HS-27A (cell line): ENCODE results near the gene SRPX2.

ENCODE experiments used
- DNase-seq: peaks from one replicate; pipeline ENCODE4 v3.0.0-alpha.2; 2012; ENCODE audit warnings: low read depth, missing footprints

SRPX2 gene, protein sequence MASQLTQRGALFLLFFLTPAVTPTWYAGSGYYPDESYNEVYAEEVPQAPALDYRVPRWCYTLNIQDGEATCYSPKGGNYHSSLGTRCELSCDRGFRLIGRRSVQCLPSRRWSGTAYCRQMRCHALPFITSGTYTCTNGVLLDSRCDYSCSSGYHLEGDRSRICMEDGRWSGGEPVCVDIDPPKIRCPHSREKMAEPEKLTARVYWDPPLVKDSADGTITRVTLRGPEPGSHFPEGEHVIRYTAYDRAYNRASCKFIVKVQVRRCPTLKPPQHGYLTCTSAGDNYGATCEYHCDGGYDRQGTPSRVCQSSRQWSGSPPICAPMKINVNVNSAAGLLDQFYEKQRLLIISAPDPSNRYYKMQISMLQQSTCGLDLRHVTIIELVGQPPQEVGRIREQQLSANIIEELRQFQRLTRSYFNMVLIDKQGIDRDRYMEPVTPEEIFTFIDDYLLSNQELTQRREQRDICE

DNA sequence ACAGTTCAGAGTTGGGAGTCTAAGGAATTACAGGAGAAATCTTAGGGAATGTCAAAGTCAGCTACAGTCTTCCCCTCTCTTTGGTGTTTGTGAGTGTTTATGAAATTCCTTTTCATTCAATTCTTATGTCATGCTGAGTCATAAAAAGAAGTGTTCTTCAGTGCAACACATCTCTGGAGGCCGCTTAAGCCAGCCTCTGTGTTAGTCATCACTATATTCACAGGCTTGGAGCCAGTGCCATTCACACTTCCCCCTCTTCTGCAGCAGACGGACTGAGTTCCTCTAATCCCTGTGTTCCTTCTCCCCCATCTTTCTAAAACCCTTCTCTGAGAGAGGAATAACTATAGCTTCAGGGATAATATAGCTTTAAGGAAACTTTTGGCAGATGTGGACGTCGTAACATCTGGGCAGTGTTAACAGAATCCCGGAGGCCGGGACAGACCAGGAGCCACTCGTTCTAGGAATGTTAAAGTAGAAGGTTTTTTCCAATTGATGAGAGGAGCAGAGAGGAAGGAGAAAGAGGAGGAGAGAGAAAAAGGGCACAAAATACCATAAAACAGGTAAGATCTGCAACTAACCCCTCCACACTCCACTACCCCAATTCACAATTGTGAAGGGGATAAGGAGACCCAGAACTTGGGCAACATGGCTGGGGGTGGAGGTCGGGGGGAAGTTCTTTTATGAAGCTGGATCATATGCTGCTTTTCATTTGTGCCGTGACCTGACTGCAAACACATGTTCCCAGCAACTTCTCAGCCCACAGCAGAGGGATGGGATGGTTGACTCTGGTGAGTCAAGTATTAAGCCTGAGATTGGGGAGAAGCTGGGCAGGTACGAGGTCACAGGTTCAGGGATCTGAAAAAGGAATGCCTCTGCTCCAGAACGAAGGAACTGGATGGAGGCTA is at the start of gene SRPX2:
Gene SRPX2, plus strand, starts transcription at position 244 of the 905 bp plus-strand sequence. CDS start 2,124 bp downstream, outside the sequence.
- DNase-seq, result peak; percentile 50

GRCh38 chrX:100596601-100597000 is 47.4 kb upstream of the SRPX2 start:
- no peak for DNase-seq

DNA sequence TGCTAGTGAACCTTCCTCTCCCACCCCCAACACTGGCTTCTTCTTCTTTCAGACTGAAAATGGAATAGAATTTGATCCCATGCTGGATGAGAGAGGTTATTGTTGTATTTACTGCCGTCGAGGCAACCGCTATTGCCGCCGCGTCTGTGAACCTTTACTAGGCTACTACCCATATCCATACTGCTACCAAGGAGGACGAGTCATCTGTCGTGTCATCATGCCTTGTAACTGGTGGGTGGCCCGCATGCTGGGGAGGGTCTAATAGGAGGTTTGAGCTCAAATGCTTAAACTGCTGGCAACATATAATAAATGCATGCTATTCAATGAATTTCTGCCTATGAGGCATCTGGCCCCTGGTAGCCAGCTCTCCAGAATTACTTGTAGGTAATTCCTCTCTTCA is 44.5 kb upstream of the SRPX2 start:
- no peak for DNase-seq

DNA sequence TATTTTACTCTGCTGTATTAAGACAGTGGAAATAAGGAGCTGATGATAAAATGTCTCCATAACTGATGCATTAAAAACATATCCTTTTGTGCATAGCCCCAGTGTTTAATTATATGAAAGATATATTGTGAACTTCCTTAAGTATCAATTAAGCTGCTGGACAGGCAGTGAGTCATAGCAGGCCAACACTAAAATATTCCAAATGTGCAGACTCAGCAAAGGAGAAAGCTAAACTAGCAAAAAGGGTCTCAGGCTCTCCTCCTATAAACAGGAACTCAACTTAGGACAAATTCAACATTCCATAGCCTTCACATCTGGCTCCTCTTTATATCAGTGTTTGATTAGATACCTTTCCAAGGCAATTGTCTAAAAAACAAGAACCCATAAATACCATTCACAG is 43.7 kb upstream of the SRPX2 start:
- DNase-seq, result no peak

DNA sequence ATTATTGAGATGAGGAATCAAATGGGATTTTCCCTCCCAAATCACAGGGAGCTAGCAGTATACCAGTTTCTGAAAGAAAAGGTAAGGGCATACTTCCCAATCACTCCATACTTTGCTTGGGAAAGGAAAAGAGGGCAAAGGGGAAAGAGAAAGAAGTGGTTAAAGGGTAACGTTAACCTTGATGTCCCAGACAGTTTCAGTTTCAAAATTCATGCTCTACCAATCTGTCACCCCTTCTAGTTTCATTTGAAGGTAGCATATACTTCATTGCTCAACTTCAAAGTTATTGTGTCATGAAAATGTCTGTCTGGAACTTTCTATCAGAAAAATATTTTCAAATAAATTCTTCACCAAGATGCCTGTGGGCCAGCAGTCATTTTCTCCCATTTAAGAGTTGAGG is 43.2 kb upstream of the SRPX2 start:
- no peak for DNase-seq

GRCh38 chrX:100606753-100607152 is 37.2 kb upstream of the SRPX2 start:
- no peak for DNase-seq

- no peak for DNase-seq
These were observed 34.4 kb upstream of the SRPX2 start for GRCh38 chrX:100609591-100609990.

GRCh38 chrX:100611951-100612350 is 32.0 kb upstream of the SRPX2 start:
- no peak for DNase-seq

DNA sequence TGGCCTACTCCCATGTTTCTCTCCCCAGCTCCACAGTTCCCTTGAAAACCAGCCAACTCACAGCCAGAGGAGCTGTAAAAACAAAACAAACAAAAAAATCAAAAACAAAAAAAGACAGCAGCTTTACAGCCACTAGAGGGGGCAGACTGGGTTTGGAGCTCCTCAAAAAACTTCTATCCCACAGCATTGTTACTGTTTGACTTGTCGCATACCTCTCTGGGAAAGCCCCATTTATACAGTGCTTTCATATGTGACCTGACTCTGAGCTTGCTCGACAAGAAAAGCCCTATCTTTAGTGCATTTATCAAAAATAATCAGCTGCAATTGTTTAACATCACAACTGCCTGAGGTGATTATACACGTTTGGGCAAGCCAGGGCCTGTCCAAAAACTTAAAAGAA is 29.0 kb upstream of the SRPX2 start:
- no peak for DNase-seq

- DNase-seq, result no peak
These were observed 21.0 kb upstream of the SRPX2 start for GRCh38 chrX:100623001-100623400.

- no peak for DNase-seq
These were observed 18.0 kb upstream of the SRPX2 start for GRCh38 chrX:100625985-100626491.

DNA sequence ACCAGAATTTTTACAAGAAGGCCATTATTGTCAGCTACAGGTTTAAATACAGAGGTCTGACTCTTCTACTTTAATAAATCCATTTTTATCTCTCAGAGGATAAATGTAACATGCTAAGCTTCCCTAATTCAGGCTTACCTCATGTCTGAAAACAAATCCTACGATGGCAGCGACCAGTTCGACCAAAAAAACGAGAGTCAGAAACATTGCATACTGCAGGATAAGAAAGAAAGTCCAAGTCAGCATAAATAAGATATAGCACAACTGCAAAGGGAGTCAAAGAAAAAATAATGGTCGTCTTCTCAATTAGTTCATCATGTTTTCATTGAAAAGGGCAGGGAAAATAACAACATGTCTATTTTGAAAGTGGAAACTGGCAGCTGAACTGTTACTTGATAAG is 9.0 kb upstream of the SRPX2 start:
- no peak for DNase-seq

DNA sequence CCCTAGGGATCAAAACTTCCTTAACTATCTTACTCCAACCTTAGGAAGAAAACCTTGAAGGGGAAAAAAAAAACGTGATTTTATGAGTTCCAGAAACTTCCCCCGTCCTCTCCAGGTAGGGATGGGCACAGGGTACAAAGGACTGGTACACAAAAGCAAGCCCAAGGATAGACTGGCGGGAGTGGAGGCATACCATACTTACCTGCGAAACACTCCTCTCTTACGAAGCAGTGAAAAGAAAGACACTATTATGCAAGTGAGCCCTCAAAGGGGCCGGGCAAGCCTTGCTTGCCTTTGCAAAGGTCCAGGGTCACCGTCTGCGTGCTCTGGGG is 8.0 kb upstream of the SRPX2 start:
- no peak for DNase-seq

DNA sequence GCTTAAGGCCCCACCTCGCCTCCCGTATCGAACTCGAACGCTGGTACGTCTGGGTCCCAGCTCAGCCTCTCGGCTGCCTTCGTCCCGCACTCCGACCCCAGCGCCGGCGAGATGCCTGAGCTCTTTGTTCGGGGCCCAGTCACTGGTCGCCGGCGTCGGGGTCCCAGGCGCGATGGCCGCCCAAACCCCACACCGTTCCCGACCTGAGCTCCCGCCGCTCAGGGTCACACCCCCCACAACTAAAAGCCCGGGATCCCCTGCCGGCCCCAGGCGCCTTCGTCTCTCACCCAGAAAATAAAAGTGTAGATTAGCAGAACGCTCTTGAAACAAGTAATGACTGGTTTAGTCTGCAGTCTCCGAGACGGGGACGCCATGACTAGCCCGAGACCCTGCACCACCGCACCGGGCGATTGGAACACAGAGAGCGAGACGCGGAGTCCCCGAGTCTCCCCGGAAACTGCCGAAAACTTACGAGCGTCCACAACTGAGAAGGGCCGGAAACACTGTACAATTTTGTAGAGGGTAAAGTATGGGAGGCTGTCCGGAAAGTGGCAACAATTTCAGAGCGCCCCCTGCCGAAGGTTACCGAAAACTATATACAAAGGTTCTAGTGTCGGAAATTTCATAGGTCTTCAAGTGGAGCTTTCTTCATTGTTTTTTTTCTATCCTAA is 7.5 kb upstream of the SRPX2 start, which contains the start of gene TSPAN6:
Gene TSPAN6, minus strand, starts transcription at position 486 of the 671 bp plus-strand sequence. Its CDS starts 112 bp downstream, at position 374.
- peak; percentile 71 for DNase-seq

- no peak for DNase-seq
These were observed 1.7 kb upstream of the SRPX2 start for GRCh38 chrX:100642290-100642689.

- no peak for DNase-seq
These were observed 787 bp upstream of the SRPX2 start for GRCh38 chrX:100643212-100643611.

- DNase-seq, result no peak
These were observed 1.1 kb downstream of the SRPX2 start for GRCh38 chrX:100645106-100645505.

DNA sequence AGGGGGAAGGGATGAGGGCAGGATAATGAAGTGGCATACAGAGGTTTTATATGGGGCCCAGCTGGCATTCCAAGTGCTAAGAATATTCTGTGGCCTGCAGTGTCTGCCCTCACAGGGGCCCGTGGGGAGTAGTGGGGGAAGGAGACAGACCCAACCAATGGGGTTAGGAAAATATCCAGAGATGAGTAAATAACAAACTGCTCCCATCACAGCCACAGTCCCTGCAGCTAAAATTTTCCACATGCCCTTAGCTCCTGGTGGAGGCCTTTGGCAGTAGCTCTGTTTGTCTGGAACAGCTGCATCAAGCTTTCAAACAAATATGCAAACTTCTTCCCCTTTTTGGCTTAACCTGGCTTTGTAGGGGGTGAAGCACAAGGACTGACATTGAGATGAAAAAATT is 3.1 kb downstream of the SRPX2 start:
- DNase-seq, result no peak

DNA sequence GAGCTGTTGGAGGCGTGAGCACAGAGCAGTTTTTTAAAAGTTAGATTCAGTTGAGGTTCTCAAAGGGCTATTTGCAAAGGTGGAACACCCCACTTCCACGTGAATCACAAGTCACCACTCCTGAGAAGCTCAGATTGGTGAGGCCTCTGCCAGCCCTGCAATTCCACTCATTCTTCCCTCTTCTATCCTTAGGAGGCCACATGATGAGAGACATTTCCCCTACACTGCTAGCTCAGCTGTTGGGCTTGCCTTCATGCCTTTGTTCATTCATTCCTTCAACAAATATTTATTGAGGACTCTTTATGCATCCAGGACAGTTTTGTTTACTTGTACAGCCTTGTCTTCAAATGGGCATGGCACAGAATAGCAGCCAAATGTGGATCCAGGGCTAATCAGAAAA is 3.7 kb downstream of the SRPX2 start:
- no peak for DNase-seq

DNA sequence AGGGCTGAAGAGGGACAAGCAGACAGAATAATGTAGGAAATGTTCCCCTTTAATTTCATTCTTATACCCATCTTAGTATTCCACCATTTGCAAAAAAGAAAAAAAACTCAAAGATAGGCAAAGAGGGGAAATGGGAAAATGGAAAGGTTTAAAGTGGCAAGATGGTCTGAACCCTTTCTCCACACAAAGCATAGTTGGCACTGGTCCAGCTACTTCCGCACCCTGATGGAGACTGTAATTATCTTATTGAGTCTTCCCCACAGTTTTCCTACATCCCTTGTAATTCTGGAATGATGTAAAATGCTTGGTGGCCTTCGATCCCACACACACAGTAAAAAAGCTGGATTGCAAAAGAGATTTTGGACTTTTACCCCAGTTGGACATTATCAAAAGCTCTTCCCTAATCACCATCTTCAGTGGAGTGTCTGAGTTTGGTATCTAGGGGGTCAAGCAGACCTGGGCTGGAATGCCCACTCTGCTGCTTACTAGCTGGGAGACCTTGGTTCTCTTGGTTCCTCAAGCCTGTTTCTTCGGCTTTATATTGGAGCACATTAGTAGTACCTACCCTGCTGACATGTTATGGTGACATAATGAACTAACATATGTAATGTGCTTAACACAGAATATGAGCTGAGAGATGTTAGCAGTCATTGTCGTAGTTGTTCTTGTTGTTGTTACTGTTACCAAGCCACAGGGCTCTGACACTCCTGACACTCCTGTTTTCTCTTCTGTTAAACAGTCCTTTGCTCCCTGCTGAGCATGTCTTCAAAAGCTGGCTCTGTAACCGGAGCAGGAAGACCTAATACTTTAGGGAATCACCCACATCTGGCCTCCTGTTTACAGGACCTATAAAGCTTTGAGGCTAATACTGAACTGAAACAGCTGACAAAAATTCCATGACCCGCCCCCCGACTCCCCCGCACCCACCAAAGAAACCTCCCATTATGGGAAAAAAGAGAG is 4.7 kb downstream of the SRPX2 start:
- DNase-seq, result no peak
